Activated CD8-positive, alpha-beta T cell treated with anti-CD3 and anti-CD28 coated beads, Interleukin-2, amount 10 ng/mL, durations not matched to agents 7 days and 5 days (primary cell): ENCODE data around the gene ERAL1. TPM values are rescaled to one million over a fixed set of nuclear protein-coding genes. Genes with fewer than 3 reads are reported as not detected.

Source experiments
- ATAC-seq: fragments of 150-1000 bp; cut with Tn5 transposase; one replicate; pipeline ENCODE4 v1.10.0; 2021; ENCODE audit warnings: moderate library complexity
- CTCF ChIA-PET: fragments of 350-600 bp; sonication (Branson Sonifier 250); formaldehyde crosslinking; loops from one replicate; lab custom pipeline; 2021; ENCODE audit warnings: antibody characterized with exemption; lab: Charles Lee
- POLR2A ChIA-PET: fragments of 350-600 bp; sonication (Branson Sonifier 250); formaldehyde crosslinking; loops from one replicate; lab custom pipeline; 2021; ENCODE audit warnings: antibody characterized with exemption; lab: Charles Lee
- DNase-seq: peaks from one replicate; pipeline ENCODE4 v3.0.0-alpha.2; 2020
- H3K27ac Mint-ChIP-seq: one replicate; pipeline ENCODE4 v1.8.0; 2021; ENCODE audit warnings: mild to moderate bottlenecking, mixed read lengths
- H3K27me3 Mint-ChIP-seq: one replicate; pipeline ENCODE4 v1.8.0; 2021; ENCODE audit warnings: low read depth, mixed read lengths
- H3K36me3 Mint-ChIP-seq: one replicate; pipeline ENCODE4 v1.8.0; 2021; ENCODE audit warnings: low read depth, mixed read lengths
- H3K4me1 Mint-ChIP-seq: one replicate; pipeline ENCODE4 v1.8.0; 2021; ENCODE audit warnings: low read depth, mixed read lengths
- H3K4me3 Mint-ChIP-seq: one replicate; pipeline ENCODE4 v1.8.0; 2021; ENCODE audit warnings: mild to moderate bottlenecking, mixed read lengths
- H3K9me3 Mint-ChIP-seq: one replicate; pipeline ENCODE4 v1.8.0; 2022; ENCODE audit warnings: mixed read lengths; ENCODE audit not compliant: insufficient read depth
- total RNA-seq, 2 experiments: library from RNA; stranded (reverse); gene quantifications; one replicate each; pipeline ENCODE4 v1.2.3, GENCODE V29; 2021

ERAL1 gene
- total RNA-seq, 2 experiments from 2014 or later = 46.3 to 50.7 TPM

GRCh38 chr17:28853295-28853694 lies 1.5 kb upstream of the ERAL1 start:
- Mint-ChIP-seq H3K27me3 (no peaks in the 10 kb centered on the region), H3K4me3 (peak overlapping the region; percentile 28), H3K36me3 (peaks cover 16% of the 10 kb centered on the region), H3K27ac (no peak overlapping the region), H3K9me3 (no peaks in the 10 kb centered on the region), H3K4me1 (peaks cover 24% of the 10 kb centered on the region)
- POLR2A ChIA-PET = no interaction called here
- CTCF ChIA-PET = interaction anchor here (0.7 kb wide), 1 partner anchor 103 kb away, joined by 3 read pairs; no protein-coding TSS in a partner anchor
- no peak for DNase-seq
- ATAC-seq = no peak

- POLR2A ChIA-PET = no interaction called here
- peaks cover 20% of the 10 kb centered on the region for H3K4me1 Mint-ChIP-seq
- peak overlapping the region; percentile 87 for H3K27ac Mint-ChIP-seq
- H3K27me3 Mint-ChIP-seq = no peaks in the 10 kb centered on the region
- peak overlapping the region; percentile 81 for H3K4me3 Mint-ChIP-seq
- peaks cover 27% of the 10 kb centered on the region for H3K36me3 Mint-ChIP-seq
- no peaks in the 10 kb centered on the region for H3K9me3 Mint-ChIP-seq
- ATAC-seq (no peak), DNase-seq (no peak)
- CTCF ChIA-PET = interaction anchor here (1.0 to 1.3 kb wide), 3 partner anchors 92 to 129 kb away, joined by 3 to 5 read pairs (median 3); partner anchors contain the start of gene TLCD1
Measured at GRCh38 chr17:28855336-28855679, 492 bp downstream of the ERAL1 start.

- Mint-ChIP-seq H3K27me3 (no peaks in the 10 kb centered on the region), H3K4me1 (peaks cover 20% of the 10 kb centered on the region), H3K4me3 (peak overlapping the region; percentile 81), H3K27ac (no peak overlapping the region), H3K36me3 (peaks cover 33% of the 10 kb centered on the region), H3K9me3 (no peaks in the 10 kb centered on the region)
- DNase-seq (no peak), ATAC-seq (no peak)
- ChIA-PET POLR2A (interaction anchor here (0.6 to 1.4 kb wide), 2 partner anchors 15 to 57 kb away, joined by 4 read pairs; no protein-coding TSS in a partner anchor), CTCF (interaction anchor here (1.1 to 1.3 kb wide), 2 partner anchors 93 to 130 kb away, joined by 3 to 5 read pairs; partner anchors contain the start of gene TLCD1)
Measured at GRCh38 chr17:28856028-28856574, 1.3 kb downstream of the ERAL1 start.

- no peak for ATAC-seq
- Mint-ChIP-seq H3K9me3 (no peaks in the 10 kb centered on the region), H3K27ac (no peak overlapping the region), H3K27me3 (no peaks in the 10 kb centered on the region), H3K4me1 (peaks cover 20% of the 10 kb centered on the region), H3K4me3 (no peak overlapping the region), H3K36me3 (peaks cover 34% of the 10 kb centered on the region)
- ChIA-PET CTCF (interaction anchor here (0.9 to 1.8 kb wide), 5 partner anchors 9 to 131 kb away, joined by 3 to 9 read pairs (median 4); no protein-coding TSS in a partner anchor), POLR2A (interaction anchor here (0.8 kb wide), 1 partner anchor 16 kb away, joined by 3 read pairs; no protein-coding TSS in a partner anchor)
- no peak for DNase-seq
Measured at GRCh38 chr17:28857905-28858800, 3.3 kb downstream of the ERAL1 start.

GRCh38 chr17:28858801-28859355 lies 4.1 kb downstream of the ERAL1 start:
- no peak overlapping the region for H3K27ac Mint-ChIP-seq

GRCh38 chr17:28860363-28860808 lies 5.6 kb downstream of the ERAL1 start:
- POLR2A ChIA-PET = interaction anchor here (0.5 to 1.2 kb wide), 3 partner anchors 11 to 83 kb away, joined by 3 read pairs; no protein-coding TSS in a partner anchor
- Mint-ChIP-seq H3K27ac (no peak overlapping the region), H3K4me3 (no peak overlapping the region), H3K36me3 (peaks cover 34% of the 10 kb centered on the region), H3K4me1 (peaks cover 10% of the 10 kb centered on the region), H3K9me3 (no peaks in the 10 kb centered on the region), H3K27me3 (no peaks in the 10 kb centered on the region)
- CTCF ChIA-PET = interaction anchor here (0.5 to 0.9 kb wide), 3 partner anchors 11 to 141 kb away, joined by 3 read pairs; partner anchors contain the start of genes RPL23A and TLCD1
- ATAC-seq = no peak
- no peak for DNase-seq

More at GRCh38 chr17:28858801-28859355, 4.1 kb downstream of the ERAL1 start:
- ATAC-seq (no peak), DNase-seq (no peak)
- no peaks in the 10 kb centered on the region for H3K9me3 Mint-ChIP-seq
- H3K4me3 Mint-ChIP-seq = no peak overlapping the region
- peaks cover 34% of the 10 kb centered on the region for H3K36me3 Mint-ChIP-seq
- CTCF ChIA-PET = interaction anchor here (0.7 to 1.8 kb wide), 5 partner anchors 9 to 132 kb away, joined by 3 to 9 read pairs (median 4); no protein-coding TSS in a partner anchor
- H3K4me1 Mint-ChIP-seq = peaks cover 17% of the 10 kb centered on the region
- no peaks in the 10 kb centered on the region for H3K27me3 Mint-ChIP-seq
- POLR2A ChIA-PET = interaction anchor here (0.8 kb wide), 1 partner anchor 16 kb away, joined by 3 read pairs; no protein-coding TSS in a partner anchor

- CTCF ChIA-PET = interaction anchor here (0.8 to 1.2 kb wide), 5 partner anchors 9 to 135 kb away, joined by 3 to 6 read pairs (median 4); no protein-coding TSS in a partner anchor
- no peak for DNase-seq
- Mint-ChIP-seq H3K4me3 (no peak overlapping the region), H3K9me3 (no peaks in the 10 kb centered on the region), H3K4me1 (no peaks in the 10 kb centered on the region), H3K27ac (no peak overlapping the region), H3K27me3 (no peaks in the 10 kb centered on the region), H3K36me3 (peaks cover 31% of the 10 kb centered on the region)
- POLR2A ChIA-PET = interaction anchor here (0.6 to 1.5 kb wide), 3 partner anchors 10 to 381 kb away, joined by 3 to 6 read pairs (median 3); no protein-coding TSS in a partner anchor
- ATAC-seq = no peak
Measured at GRCh38 chr17:28861393-28862203, 6.8 kb downstream of the ERAL1 start.

- Mint-ChIP-seq H3K4me1 (no peaks in the 10 kb centered on the region), H3K36me3 (peaks cover 25% of the 10 kb centered on the region), H3K4me3 (no peak overlapping the region), H3K9me3 (no peaks in the 10 kb centered on the region), H3K27me3 (no peaks in the 10 kb centered on the region), H3K27ac (peak overlapping the region; percentile 23)
- POLR2A ChIA-PET = interaction anchor here (1.5 kb wide), 1 partner anchor 9 kb away, joined by 6 read pairs; no protein-coding TSS in a partner anchor
- CTCF ChIA-PET = interaction anchor here (0.9 to 1.3 kb wide), 4 partner anchors 8 to 136 kb away, joined by 3 to 6 read pairs (median 4); no protein-coding TSS in a partner anchor
- ATAC-seq (no peak), DNase-seq (no peak)
Measured at GRCh38 chr17:28862561-28862960, 7.7 kb downstream of the ERAL1 start.

GRCh38 chr17:28863953-28864352 lies 9.1 kb downstream of the ERAL1 start:
- no peaks in the 10 kb centered on the region for H3K27me3 Mint-ChIP-seq
- peaks cover 12% of the 10 kb centered on the region for H3K36me3 Mint-ChIP-seq
- ATAC-seq (no peak), DNase-seq (no peak)
- ChIA-PET POLR2A (interaction anchor here (1.0 kb wide), 1 partner anchor 33 kb away, joined by 3 read pairs; the partner anchor contains the start of gene FLOT2), CTCF (interaction anchor here (0.9 to 1.8 kb wide), 3 partner anchors 15 to 114 kb away, joined by 3 to 4 read pairs (median 3); no protein-coding TSS in a partner anchor)
- H3K4me3 Mint-ChIP-seq = no peak overlapping the region
- no peaks in the 10 kb centered on the region for H3K9me3 Mint-ChIP-seq
- no peaks in the 10 kb centered on the region for H3K4me1 Mint-ChIP-seq
- H3K27ac Mint-ChIP-seq = no peak overlapping the region
